HepG2 (cell line): ENCODE measurements around the gene GLRX2. TPM values are rescaled to one million over a fixed set of nuclear protein-coding genes. Genes with fewer than 3 reads are reported as not detected.

Experiments
- AGO1 ChIP-seq: fragments of 200-400 bp; formaldehyde crosslinking; IDR thresholded peaks from 2 replicates; pipeline ENCODE4 v1.6.1; 2017; ENCODE audit warnings: mild to moderate bottlenecking, low read depth, low read length, moderate library complexity; ENCODE audit not compliant: poor library complexity, severe bottlenecking
- BCL6 ChIP-seq: IDR thresholded peaks from 2 replicates; pipeline ENCODE4 v1.6.1; 2016; ENCODE audit warnings: missing genetic modification reagents, missing compliant biosample characterization
- BRF2 ChIP-seq: sonication (generic); formaldehyde crosslinking; IDR thresholded peaks from 2 replicates; pipeline ENCODE4 v1.8.1; 2022; ENCODE audit warnings: mild to moderate bottlenecking, missing genetic modification reagents
- DMAP1 ChIP-seq: IDR thresholded peaks from 2 replicates; pipeline ENCODE4 v1.6.1; 2016
- EZH2 ChIP-seq: conservative IDR thresholded peaks from 2 replicates; pipeline ENCODE4 v1.6.1; 2012; ENCODE audit warnings: mild to moderate bottlenecking, low read depth, low read length, moderate library complexity
- GMEB1 ChIP-seq: sonication (generic); formaldehyde crosslinking; IDR thresholded peaks from 2 replicates; pipeline ENCODE4 v1.5.1; 2020; ENCODE audit warnings: missing genetic modification reagents, mild to moderate bottlenecking, borderline replicate concordance
- HOXA3 ChIP-seq: sonication (generic); formaldehyde crosslinking; IDR thresholded peaks from 2 replicates; pipeline ENCODE4 v1.5.0; 2020; ENCODE audit warnings: missing genetic modification reagents
- MAX ChIP-seq: IDR thresholded peaks from 2 replicates; pipeline ENCODE4 v1.6.1; 2012; ENCODE audit warnings: inconsistent platforms
- SNAI1 ChIP-seq: sonication (generic); formaldehyde crosslinking; IDR thresholded peaks from 2 replicates; pipeline ENCODE4 v1.5.0; 2020; ENCODE audit warnings: mild to moderate bottlenecking, missing genetic modification reagents, borderline replicate concordance
- THRA ChIP-seq: sonication (generic); formaldehyde crosslinking; IDR thresholded peaks from 2 replicates; pipeline ENCODE4 v1.4.0; 2020; ENCODE audit warnings: missing genetic modification reagents, borderline replicate concordance
- ZFP36L1 ChIP-seq: sonication (generic); formaldehyde crosslinking; IDR thresholded peaks from 2 replicates; pipeline ENCODE4 v1.8.0; 2022; ENCODE audit warnings: mild to moderate bottlenecking, missing genetic modification reagents, moderate library complexity
- ZMYM2 ChIP-seq: sonication (generic); formaldehyde crosslinking; IDR thresholded peaks from 2 replicates; pipeline ENCODE4 v1.8.0; 2022; ENCODE audit warnings: mild to moderate bottlenecking, missing genetic modification reagents
- ZNF432 ChIP-seq: sonication (generic); formaldehyde crosslinking; IDR thresholded peaks from 2 replicates; pipeline ENCODE4 v1.5.0; 2020; ENCODE audit warnings: missing genetic modification reagents, mild to moderate bottlenecking, borderline replicate concordance
- ZNF772 ChIP-seq: sonication (generic); formaldehyde crosslinking; IDR thresholded peaks from 2 replicates; pipeline ENCODE4 v1.5.0; 2020; ENCODE audit warnings: mild to moderate bottlenecking, missing genetic modification reagents
- ZNF792 ChIP-seq: IDR thresholded peaks from 2 replicates; pipeline ENCODE4 v1.6.1; 2016
- ZSCAN9 ChIP-seq: IDR thresholded peaks from 2 replicates; pipeline ENCODE4 v1.6.1; 2016; ENCODE audit warnings: borderline replicate concordance
- polyA plus RNA-seq, 8 experiments: library from polyadenylated mRNA; depleted of rRNA in 3 of 8; stranded (reverse) in 7 of 8; unstranded in 1 of 8; fragments of >200 nt; fragmentation: Illumina TruSeq in 4 of 8; extraction: Trizol in 4 of 8; gene quantifications; 2 replicates each; pipeline versions ENCODE4 v1.2.1 to v1.2.3, GENCODE V29; 2011 to 2016; ENCODE audit warnings: low read depth in 4 of 8, missing spikeins in 1 of 8, mixed read lengths in 1 of 8; ENCODE audit not compliant: insufficient read depth in 1 of 8
- total RNA-seq, 5 experiments: library from RNA; depleted of rRNA; stranded (reverse); fragments of >200 nt; fragmentation: Illumina TruSeq; extraction: Trizol; gene quantifications; 2 replicates each; pipeline ENCODE4 v1.2.3, GENCODE V29; 2016; ENCODE audit warnings: low read depth in 1 of 5
- TF ChIP-seq, protein P1 (sequence below): sonication (generic); formaldehyde crosslinking; IDR thresholded peaks from 2 replicates; pipeline ENCODE4 v1.4.0; 2020; ENCODE audit warnings: mild to moderate bottlenecking, missing genetic modification reagents
- TF ChIP-seq, protein P2 (sequence below): sonication (generic); formaldehyde crosslinking; IDR thresholded peaks from 2 replicates; pipeline ENCODE4 v1.8.1; 2023; ENCODE audit warnings: mild to moderate bottlenecking, inconsistent platforms, moderate library complexity, missing genetic modification reagents, borderline replicate concordance

The GLRX2 gene
- total and polyA plus RNA-seq, 2 of the 13 experiments (the other 11 are each of a cell fraction or from before 2014, with no cell fraction given) = 11.9 to 39.0 TPM

- TF ChIP-seq ZMYM2 = peak; percentile 67; the same call in 1 of the 2 replicates
- TF ChIP-seq, protein P1, sequence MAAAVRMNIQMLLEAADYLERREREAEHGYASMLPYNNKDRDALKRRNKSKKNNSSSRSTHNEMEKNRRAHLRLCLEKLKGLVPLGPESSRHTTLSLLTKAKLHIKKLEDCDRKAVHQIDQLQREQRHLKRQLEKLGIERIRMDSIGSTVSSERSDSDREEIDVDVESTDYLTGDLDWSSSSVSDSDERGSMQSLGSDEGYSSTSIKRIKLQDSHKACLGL = no peak
- peak; percentile 48 for TF ChIP-seq AGO1
- TF ChIP-seq BCL6 (CRISPR knock-in tag) = peak; percentile 78
- TF ChIP-seq EZH2 = no peak
- TF ChIP-seq MAX = peak; percentile 96
- TF ChIP-seq SNAI1 (CRISPR knock-in tag) = no peak
- TF ChIP-seq DMAP1 = peak; percentile 93
- peak; percentile 97 for TF ChIP-seq GMEB1 (CRISPR knock-in tag)
- TF ChIP-seq, protein P2, sequence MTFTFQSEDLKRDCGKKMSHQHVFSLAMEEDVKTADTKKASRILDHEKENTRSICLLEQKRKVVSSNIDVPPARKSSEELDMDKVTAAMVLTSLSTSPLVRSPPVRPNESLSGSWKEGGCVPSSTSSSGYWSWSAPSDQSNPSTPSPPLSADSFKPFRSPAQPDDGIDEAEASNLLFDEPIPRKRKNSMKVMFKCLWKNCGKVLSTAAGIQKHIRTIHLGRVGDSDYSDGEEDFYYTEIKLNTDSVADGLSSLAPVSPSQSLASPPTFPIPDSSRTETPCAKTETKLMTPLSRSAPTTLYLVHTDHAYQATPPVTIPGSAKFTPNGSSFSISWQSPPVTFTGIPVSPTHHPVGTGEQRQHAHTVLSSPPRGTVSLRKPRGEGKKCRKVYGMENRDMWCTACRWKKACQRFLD (CRISPR knock-in tag) = peak; percentile 81
- peak; percentile 75; the same call in 1 of the 2 replicates for TF ChIP-seq THRA (CRISPR knock-in tag)
- TF ChIP-seq ZNF792 (CRISPR knock-in tag) = peak; percentile 98
- peak; percentile 98 for TF ChIP-seq HOXA3 (CRISPR knock-in tag)
- peak; percentile 88 for TF ChIP-seq BRF2 (CRISPR knock-in tag)
- 0 out of 2 replicates have a peak, but pooled peaks have one; percentile 65 for TF ChIP-seq ZNF772
- TF ChIP-seq ZNF432 (CRISPR knock-in tag) = no peak
- TF ChIP-seq ZSCAN9 (CRISPR knock-in tag) = peak; percentile 93
- 0 out of 2 replicates have a peak, but pooled peaks have one; percentile 84 for TF ChIP-seq ZFP36L1 (CRISPR knock-in tag)
These were observed 45.7 kb downstream of the GLRX2 start, which contains the start of the genes RO60 and UCHL5 (continued) for GRCh38 chr1:193059282-193060114.
